HG03575 (cell line): ENCODE data around the gene ABL1.
"Not testable (repeated sequence)": the region's sequence is repeated elsewhere in the genome, so short reads cannot be mapped to it uniquely, and the experiment has no call there.

Experiments used
- ATAC-seq: cut with Tn5 transposase; IDR thresholded peaks from one replicate; pipeline ENCODE4 v1.9.1; 2021; ENCODE audit not compliant: unreplicated experiment, insufficient number of reproducible peaks, low FRiP score; ENCODE audit errors: extremely low read depth

The ABL1 gene

DNA sequence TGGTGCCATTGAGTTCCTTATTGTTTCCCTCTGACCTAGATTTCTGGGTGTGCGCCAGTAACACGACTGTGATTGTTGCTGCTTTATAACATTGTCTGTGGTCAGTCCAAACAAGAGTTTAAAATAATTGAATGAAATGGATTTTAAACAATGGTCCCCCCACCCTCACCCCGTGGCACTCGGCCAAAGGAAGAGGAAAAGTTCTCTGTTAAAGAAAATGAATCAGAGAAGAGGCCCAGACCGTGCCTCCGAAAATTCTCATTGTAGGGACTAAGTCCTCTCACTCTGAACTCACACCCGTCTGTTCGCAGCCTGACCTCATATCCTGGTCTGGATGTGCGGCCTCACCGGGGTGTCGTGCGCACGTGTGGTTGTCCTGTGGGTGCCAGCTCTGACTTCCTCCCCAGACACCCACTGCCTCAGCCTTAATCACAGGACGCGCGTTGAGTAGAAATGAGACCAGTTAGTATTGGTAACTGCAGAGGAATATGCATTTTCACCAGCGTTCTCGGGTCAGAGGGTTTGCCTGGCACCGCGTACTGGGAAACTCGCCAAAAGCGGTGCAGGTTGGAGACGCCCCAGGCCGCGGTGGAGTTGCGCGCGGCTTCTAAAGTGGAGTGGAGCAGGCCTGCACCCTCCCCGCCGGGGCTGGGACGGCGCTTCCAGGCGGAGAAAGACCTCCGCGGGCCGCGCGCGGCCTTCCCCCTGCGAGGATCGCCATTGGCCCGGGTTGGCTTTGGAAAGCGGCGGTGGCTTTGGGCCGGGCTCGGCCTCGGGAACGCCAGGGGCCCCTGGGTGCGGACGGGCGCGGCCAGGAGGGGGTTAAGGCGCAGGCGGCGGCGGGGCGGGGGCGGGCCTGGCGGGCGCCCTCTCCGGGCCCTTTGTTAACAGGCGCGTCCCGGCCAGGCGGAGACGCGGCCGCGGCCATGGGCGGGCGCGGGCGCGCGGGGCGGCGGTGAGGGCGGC lies at the start of gene ABL1:
Gene ABL1 (plus strand): TSS at position 884 of the 966 bp plus-strand sequence. CDS start 193 bp downstream, outside the sequence.
- ATAC-seq: no peak

DNA sequence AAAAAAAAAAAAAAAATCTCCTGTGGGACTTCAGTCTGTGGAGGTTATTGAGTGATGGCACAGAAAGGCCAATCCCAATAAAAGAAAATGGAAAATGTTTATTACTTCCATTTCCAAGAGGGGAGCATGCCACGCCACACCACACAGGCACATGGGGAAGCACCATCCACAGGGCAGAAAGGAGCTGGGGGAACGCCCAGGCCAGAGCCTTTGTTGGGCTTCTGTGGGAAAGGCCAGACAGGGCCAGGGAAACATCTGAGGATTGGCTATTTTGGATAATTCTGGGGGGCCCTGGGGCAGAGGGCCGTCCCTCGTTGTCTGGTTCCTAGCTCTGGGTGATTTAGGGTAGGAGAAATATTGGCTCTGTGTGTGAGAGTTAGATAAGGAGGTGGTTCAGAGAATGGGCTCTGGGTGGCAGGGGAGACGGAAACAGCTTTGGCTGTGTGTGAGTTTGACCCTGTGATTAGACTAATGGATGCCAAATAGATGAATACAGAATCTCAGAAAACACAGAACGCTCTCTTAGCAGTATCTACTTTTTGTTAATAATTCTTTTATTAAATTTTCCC lies 49.0 kb upstream of the ABL1 start:
- ATAC-seq: no peak

DNA sequence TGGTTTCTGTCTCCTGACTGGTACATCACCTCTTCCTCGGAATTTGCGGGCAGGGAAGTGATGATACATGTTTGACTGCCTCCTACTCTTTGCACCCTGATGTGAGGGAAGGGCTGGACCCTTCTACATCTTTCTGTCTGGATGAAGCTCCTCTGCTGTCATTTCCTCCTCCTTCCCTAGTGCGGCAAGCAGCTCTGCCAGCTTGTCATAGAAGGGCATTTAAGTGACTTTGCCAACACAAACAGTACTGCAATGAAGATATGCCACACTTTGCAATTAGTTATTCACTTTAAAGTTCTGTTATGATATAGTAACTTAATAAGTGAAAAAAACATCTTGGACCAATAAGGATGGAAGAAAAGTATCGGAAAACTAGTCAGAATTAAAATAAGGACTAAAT lies 48.5 kb upstream of the ABL1 start:
- ATAC-seq: no peak

DNA sequence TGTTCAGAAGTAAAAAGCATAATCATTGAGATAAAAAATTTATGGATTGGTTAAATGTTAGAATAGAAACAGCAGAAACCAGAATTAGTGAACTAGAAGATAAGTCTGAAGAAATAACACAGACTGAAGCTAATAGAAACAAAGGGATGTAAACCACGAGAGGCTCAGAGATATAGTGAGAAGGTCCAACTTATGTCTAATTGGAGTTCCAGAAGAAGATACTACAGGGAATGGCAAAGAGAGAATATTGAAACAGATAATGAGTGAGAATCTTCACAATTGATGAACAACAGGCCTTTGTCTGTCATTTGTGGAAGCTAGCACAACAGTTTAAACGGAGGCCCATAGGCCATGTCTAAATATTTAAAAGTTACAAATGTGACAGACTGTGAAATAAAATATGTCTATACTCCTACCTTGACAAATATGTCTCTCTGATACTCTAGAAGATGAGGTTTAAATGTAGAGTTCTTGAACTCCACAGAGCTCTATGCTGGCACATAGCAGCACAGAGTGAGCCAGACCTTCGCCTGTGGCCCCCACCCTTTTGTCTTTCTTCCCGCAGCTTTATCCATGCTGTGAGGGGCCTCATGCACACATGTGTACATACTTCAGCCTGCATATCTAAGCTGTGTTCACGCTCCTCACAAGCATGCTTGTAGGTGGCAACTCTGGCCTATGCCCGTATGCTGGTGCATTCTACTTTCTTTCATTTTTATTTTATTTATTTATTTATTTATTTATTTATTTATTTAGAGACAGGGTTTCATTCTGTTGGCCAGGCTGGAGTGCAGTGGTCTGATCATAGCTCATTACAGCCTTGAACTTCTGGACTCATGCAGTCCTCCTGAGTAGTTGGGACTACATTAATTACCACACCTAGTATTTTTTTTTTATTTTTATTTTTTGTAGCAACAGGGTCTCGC lies 45.0 kb upstream of the ABL1 start:
- no peak for ATAC-seq

DNA sequence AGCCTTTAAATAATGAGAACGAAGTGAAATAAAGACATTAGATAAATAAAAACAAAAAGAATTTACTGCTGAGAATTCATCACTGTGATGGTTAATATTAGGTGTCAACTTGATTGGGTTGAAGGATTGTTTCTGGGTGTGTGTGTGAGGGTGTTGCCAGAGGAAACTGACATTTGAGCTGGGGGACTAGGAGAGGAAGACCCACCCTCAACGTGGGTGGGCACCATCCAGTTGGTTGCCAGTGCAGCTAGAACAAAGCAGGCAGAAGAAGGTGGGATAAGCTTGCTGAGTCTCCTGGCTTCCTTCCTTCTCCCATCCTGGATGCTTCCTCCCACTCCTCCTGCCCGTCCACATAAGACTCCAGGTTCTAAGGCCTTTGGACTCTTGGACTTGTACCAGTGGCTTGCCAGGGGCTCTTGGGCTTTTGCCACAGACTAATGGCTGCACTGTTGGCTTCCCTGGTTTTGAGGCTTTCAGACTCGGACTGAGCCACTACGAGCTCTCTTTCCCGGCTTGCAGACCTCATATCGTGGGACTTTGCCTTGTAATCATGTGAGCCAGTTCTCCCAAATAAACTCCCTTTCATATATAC lies 43.7 kb upstream of the ABL1 start:
- ATAC-seq: no peak

DNA sequence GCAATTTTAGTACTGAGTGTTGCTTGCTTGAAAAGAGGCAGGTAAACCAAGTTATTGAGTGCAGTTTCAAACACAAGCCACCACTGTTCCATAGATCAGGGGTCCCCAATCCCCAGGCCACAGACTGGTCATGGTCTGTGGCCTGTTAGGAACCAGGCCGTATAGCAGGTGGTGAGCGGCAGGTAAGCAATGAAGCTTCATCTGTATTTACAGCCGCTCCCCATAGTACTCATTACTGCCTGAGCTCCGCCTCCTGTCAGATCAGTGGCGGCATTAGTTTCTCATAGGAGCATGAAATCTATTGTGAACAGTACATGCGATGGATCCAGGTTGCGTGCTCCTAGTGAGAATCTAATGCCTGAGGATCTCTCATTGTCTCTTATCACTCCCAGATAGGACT lies 41.5 kb upstream of the ABL1 start:
- no peak for ATAC-seq

DNA sequence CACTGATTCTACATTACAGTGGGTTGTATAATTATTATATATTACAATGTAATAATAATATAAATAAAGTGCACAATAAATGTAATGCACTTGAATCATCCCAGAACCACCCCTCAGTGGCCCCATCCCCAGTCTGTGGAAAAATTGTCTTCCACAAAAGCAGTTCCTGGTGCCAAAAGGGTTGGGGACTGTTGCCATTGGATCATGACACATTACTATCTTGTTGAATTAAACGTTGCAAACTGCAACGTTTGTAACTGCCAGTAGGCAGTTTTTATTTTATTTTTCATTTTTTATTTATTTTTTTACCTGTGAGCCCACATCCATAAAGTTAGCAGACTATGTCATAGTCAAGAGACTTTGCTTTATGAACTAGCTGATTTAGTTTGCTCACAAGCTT lies 41.0 kb upstream of the ABL1 start:
- not testable (repeated sequence) for ATAC-seq

DNA sequence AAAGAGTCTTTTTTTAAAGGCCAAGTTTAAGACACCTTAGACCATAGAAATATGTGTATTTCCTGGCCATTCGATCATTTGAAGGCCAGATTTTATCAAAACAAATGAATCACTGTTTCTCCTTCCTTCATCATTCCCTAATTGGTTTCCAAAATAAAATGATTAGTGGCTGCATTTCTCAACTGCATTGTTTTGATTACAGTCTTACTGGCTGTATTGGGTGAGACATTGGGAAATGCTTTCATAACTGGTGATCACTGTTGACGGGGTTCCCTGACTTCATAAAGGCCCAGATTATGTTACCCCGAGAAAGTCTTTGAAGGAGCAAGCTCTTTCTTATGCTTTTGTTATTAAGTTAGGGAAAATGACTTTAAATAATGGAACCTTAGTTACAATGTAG lies 40.6 kb upstream of the ABL1 start:
- not testable (repeated sequence) for ATAC-seq

DNA sequence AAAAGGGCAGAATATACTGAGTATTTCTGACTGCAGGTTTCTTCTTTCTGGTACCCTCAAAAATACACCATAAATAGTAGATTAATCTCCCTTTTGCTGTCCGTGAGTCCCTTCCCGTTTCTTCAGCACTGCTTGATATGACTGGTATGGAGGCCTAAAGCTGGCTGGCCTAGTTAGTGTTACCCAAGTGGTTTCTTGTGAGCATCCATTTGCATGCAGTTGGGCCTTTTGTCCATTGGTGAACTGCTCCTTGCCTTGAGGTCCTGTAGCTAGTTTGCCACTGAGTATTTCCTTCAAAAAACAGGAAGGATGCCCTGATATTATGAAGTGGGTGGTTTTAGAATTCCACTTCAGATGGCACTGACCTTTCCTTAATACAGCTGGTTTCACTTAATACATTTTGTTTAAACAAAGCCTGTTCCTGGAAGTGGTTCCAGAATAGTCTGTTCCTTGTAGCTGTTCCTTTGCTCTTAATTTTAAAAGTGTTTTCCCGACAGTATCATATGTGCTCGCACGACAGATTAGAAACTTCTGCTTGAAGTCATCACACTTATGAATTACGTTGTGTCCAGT lies 40.0 kb upstream of the ABL1 start:
- ATAC-seq: no peak

DNA sequence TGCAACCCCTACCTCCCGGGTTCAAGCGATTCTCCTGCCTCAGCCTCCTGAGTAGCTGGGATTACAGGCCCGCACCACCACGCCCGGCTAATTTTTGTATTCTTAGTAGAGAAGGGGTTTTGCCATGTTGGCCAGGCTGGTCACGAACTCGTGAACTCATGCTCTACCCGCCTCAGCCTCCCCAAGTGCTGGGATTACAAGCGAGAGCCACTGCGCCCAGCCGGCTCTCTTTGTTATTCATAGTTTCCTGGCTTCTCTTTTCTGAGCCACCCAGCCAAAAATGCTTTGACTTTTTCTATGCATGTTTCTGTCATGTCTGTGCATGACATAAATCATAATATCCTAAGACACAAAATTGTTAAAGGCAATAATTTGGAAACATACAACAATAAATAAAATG lies 31.9 kb upstream of the ABL1 start:
- ATAC-seq: not testable (repeated sequence)

DNA sequence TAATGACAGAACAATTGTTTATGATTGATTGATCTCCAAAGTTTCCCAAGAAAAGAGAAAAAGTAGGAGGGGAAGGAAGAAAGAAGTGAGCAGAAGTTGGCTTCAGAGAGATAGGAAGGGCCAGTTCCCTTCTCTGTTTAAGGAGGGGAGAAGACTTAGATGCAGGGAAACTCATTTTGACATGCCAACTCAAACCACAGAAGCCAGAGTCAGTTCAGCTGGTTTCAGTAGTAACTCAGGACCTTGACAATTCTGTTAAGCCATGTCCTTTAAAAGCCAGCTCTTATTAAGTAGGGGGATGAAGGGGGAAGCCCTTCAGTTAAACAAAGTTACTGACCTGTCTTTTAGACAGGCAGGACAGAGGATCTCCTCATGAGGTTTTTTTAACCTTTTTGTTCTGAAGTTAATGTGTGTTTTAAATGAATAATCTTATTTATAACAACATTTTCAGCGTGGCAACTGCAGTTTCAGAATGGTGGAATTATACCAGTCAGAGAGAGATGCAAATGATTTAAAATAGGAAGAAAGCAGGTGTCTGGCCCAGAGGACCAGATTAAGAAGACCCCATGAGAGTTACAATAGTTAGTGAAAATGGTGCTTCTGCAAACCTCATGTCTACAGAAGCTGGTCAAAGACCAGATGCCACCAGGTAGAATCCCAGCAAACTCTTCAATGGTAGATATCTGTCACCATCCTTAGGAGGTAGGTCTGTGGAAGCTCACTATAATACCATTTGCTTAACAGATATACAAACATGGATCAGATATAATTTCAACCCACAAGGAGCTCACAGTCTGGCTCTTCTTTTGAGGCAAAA lies 29.3 kb upstream of the ABL1 start:
- ATAC-seq: no peak

DNA sequence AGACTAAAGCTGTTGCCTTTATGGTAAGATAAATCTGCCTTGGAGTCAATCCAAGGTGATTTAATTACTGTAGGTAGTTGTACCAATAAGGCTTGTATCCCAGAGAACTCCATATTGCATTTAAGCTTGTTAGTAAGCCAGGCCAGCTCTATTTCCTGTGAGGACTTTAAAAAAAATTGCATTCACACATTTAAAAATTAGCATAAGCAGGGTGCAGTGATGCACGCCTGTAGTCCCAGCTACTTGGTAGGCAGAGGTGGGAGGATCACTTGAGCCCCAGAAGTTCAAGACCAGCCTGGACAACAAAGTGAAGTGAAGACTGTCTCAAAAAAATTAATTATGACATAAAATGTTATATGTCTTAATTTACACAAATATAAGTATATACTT lies 28.7 kb upstream of the ABL1 start:
- ATAC-seq: no peak

DNA sequence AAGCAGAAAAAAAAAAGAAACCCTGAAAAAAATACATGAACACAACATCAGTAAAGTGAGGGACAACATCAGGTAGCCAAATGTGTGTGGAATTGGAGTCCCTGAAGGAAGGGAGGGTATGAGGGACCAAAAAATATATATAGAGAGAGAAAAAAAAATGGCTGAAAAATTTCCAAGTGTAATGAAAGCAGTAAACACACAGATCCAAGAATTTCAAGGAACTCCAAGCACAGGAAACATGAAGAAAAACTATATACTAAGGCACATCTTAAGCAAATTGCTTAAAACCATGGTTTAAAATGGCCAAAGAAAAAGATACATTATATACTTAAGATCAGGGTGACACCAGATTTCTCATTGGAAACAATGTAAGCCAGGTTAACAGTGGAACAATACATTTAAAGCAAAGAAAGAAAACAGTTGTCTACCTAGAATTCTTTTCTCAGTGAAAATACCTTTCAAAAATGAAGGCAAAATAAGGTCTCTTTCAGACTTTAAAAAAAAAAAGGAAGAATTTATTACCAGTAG lies 24.4 kb upstream of the ABL1 start:
- no peak for ATAC-seq

DNA sequence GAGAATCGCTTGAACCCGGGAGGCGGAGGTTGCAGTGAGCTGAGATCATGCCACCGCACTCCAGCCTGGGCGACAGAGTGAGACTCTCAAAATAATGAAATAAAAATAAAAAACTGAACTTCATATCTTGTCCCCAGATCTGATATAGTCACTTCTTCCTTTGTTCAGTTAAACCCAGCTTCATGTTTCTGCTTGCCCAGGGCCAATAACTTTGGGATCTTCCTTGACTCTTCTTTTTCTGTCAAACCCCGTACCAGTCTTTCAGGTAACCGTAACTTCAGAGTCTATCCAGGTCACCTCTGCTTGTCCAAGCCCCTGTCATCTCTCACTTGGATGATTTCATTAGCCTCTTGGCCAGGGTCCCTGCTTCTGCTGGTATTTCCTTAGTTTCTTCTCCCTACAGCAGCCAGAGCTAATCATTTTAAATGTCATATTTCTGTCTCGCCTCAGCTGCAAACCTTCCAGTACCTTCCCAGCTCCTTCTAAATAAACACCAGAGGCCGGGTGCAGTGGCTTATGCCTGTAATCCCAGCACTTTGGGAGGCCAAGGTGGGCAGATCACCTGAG lies 19.7 kb upstream of the ABL1 start:
- ATAC-seq: no peak

DNA sequence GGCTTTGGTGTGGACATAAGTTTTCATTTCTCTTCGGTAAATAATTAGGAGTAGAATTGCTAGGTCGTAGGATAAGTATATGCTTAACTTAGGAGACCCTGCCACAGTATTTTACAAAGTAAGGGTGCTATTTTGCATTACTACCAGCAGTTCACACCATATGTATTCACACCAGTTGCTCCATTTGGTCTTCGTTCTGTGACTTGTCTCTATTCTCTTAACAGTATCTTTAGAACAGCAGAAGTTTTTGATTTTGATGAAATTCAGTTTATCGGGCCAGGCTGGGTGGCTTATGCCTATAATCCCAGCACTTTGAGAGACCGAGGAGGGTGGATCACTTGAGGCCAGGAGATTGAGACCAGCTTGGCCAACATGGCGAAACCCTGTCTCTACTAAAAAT lies 17.1 kb upstream of the ABL1 start:
- ATAC-seq: no peak

DNA sequence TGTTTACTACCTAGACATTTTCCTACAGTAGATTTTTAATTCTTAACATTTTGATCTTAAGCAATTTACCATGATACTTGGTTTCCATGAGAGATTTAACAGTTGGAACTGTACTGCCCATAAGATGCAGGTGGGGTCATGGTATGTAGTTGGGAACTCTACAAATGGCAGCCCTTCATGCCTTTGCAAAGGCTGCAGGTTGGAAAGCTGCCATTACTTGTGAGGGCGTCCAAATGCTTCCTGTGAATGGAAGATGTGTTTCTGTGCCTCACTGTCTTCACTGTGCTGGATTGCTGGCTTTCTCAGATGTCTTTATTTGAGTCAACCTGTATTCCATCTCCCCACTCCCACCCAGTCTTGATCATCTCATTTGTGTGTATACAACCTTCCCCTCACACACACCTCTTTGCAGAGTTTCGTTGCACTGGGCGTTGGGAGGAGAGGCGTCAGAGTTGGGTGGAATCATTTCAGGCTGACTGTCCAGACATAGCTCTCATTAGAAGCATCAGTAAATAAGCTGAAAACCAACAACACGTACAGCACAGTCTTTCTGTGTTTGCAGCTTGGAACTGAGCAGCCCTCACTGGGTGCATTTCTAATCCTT lies 14.8 kb upstream of the ABL1 start:
- no peak for ATAC-seq

DNA sequence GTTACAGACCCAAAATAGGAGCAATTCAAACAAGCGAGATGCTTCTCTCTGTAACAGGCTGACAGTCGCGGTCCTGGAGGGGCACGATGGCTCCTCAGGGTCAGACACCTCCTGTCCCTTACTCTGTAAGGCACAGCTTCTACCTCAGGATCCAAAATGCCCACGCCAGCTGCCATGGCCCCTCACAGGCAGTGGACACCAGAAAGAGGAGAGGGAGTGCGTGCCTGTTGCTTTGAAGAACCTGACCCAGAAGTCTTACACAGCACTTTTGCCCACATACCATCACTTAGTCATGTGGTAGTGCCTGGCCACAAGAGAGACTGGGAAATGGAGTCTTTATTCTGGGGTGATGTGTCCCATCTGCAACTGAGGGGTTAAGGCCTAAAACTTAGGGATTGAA lies 11.6 kb upstream of the ABL1 start:
- no peak for ATAC-seq
